GM20000 (cell line): ENCODE measurements around the gene VTI1A.

ENCODE experiments used
- DNase-seq: peaks from one replicate; pipeline ENCODE4 v3.0.0; 2012; ENCODE audit warnings: low spot score
- TF ChIP-seq, protein P1 (sequence below): IDR thresholded peaks from 2 replicates; pipeline ENCODE4 v1.5.1; 2012; ENCODE audit warnings: mild to moderate bottlenecking, control low read depth; ENCODE audit errors: extremely low read depth, missing control alignments

The VTI1A gene

DNA sequence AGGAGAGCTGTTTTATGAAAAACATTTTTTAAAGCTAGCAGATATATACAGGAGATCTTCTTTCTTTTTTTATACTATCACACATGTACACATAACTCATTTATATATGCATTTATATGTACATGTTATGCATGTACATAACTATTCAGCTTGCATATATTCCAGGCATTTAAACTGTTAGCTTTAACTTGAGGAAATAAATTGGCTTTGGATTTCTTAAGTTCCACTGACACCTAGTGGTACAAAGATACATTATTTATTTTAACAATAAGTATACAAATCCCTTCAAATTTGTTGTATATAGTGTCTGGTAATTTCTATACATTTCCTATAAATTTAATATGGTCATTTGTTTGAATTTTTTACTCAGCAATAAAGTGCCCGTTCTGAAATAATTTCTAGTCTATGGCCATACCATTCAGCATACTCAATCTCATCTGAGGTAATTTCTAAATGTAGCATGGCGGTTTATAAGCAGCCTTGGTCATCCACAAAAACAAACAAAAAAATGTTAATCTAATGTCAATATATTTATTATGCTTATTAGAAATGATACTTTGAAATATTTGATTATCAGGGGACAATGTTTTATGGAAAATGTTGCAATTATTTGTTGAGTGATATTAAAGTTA, 11.9 kb upstream of the VTI1A start:
- DNase-seq: no peak
- TF ChIP-seq, protein P1, sequence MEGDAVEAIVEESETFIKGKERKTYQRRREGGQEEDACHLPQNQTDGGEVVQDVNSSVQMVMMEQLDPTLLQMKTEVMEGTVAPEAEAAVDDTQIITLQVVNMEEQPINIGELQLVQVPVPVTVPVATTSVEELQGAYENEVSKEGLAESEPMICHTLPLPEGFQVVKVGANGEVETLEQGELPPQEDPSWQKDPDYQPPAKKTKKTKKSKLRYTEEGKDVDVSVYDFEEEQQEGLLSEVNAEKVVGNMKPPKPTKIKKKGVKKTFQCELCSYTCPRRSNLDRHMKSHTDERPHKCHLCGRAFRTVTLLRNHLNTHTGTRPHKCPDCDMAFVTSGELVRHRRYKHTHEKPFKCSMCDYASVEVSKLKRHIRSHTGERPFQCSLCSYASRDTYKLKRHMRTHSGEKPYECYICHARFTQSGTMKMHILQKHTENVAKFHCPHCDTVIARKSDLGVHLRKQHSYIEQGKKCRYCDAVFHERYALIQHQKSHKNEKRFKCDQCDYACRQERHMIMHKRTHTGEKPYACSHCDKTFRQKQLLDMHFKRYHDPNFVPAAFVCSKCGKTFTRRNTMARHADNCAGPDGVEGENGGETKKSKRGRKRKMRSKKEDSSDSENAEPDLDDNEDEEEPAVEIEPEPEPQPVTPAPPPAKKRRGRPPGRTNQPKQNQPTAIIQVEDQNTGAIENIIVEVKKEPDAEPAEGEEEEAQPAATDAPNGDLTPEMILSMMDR: no peak

DNA sequence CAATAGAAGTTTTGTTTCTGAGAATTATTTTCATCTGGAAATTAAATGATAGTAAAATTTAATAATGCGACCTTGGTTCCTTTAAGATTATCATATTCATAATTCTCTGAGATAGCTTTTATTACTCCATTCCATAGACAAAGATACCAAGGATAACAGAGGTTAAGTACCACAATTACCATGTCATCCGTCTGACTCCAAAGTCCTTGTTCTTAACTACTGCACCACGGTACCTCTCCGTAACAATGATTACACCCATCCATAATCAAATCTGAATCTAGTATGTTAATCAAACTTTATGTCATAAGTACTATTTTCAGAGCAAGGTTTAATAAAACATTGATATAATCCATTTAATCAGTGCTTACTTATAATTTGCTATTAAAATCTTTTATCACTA, 8.7 kb upstream of the VTI1A start:
- TF ChIP-seq, protein P1: no peak
- no peak for DNase-seq

DNA sequence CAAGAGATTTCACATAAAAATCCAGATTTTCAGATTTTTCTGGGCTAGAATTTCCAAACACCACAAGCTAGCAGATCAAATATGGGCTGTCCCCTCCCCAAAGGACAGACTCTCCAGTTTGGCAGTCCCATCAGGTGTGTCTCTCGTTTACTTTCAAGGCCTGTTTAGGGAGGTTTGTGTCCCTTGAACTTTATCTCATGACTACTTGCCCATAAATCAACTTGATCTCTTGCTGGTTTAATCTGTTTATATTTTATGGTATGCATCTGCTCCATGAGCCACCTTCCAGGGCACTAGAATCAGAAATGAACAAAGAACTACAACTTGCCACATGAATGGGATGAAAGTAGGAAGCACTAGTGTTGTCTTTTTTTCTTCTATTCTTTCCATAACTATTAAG, 5.5 kb upstream of the VTI1A start:
- no peak for DNase-seq
- TF ChIP-seq, protein P1: no peak

DNA sequence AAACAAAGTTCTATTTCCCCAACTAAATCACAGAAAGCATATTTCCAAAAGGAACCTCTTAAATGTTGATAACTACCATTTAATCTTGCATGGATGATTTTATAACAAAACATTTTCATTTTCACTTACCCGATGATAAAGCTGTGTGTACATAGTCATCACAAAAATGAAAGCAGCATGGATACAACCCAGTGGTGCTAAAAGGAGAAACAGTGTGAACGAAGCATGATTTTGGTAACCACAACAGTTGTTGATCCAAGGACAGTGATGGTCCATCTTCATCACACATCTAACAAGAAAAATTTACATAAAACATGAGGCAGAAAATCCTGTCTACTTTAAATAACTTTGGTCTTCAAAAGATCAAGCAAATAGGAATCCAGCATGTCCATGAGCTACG, 5.0 kb upstream of the VTI1A start:
- TF ChIP-seq, protein P1: no peak
- no peak for DNase-seq

DNA sequence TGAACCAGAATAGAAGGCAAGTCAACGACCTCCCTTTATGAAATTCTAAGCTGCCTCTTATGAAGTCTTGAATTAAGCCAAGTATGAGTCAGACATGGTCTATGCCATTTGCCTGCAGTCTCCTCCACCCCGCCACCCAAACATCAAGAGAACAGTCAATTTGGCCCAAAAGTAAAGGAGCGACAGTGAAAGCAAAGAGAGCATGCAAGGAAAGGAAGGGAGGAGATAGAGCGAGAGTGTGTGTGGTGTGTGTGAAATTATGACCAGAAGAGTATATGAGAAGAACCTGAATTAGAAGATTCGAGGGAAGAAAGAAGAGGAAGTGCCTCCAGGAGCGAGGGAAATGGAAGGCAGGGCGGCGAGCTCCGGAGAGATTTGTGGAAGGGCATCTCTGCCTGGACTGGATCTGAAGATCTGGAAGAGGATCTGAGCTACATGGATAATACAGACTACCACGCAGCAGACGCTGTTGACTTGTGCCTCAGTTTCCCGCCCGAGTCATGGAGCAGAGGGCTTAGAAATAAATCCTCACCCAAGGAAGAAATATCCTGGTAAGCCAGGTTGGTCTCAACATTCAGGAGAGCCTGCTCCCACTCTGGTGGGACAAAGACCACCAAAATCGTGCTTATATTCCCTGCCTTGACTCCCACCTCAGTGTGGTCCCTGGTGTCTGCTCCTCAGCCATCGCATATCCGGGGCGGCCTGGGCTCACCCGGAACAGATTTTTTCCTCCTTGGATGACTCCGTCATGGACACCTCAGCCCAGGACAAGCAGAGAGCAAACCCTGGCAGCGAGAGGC, 760 bp upstream of the VTI1A start:
- TF ChIP-seq, protein P1: no peak
- no peak for DNase-seq

DNA sequence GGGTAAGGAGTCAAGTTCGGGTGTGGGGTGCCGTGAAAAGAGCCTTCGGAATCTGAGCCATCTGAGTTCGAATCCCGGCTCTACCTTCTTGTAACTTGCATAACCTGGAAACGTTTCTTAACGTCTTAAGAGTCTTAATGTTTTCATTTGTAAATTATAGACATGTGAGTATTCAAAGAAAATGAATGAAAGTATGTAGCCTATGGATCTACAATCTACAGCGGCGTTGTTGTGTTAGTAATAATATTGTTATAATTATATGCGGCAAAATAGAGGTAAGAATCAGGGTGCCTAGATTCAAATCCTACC, 559 bp downstream of the VTI1A start:
- no peak for DNase-seq
- TF ChIP-seq, protein P1: no peak

DNA sequence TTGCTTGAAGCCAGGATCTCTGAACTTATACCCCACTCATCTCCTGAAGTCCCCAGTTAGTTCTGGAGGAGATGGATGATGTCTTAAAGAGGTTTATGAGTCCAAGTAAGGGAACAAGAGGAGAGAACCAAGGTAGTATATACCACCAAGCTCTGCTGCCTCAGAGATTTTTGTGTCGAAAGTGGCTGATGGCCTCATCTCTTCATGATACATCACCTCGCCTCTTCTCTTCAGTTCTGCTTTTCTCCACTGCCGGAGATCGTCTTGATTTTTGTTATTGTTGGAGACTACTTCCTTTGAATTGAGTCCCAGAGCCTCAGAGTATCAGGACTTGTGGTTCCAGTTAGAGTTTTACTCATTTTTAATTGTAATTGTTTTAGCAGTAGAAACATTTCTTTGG, 1.9 kb downstream of the VTI1A start:
- no peak for DNase-seq

More for the DNA sequence above, 1.9 kb downstream of the VTI1A start:
- TF ChIP-seq, protein P1: no peak
